H9 (cell line): Measurements from ENCODE around the gene PCCA. TPM values are rescaled to one million over a fixed set of nuclear protein-coding genes. Genes with fewer than 3 reads are reported as not detected.
A peak's percentile ranks its signal among the peaks of the same experiment; 100 is the strongest.
"Not testable (repeated sequence)": the region's sequence is repeated elsewhere in the genome, so short reads cannot be mapped to it uniquely, and the experiment has no call there.

ENCODE experiments used
- DNase-seq: peaks from one replicate; pipeline ENCODE4 v3.0.0-alpha.2; 2017
- H2AFZ ChIP-seq: one replicate; pipeline ENCODE4 v1.6.1; 2013; ENCODE audit warnings: mild to moderate bottlenecking, low read length, control low read depth, moderate library complexity
- H2AK5ac ChIP-seq: 2 replicates; pipeline ENCODE4 v1.6.1; 2013; ENCODE audit warnings: low read length, control low read depth, mixed read lengths; ENCODE audit not compliant: insufficient read length
- H2BK120ac ChIP-seq: one replicate; pipeline ENCODE4 v1.6.1; 2013; ENCODE audit warnings: low read depth, mild to moderate bottlenecking, low read length, control low read depth, inconsistent platforms; ENCODE audit not compliant: poor library complexity, severe bottlenecking
- H2BK12ac ChIP-seq: 2 replicates; pipeline ENCODE4 v1.6.1; 2013; ENCODE audit warnings: low read length, control low read depth, mixed read lengths, low read depth; ENCODE audit not compliant: insufficient read length
- H2BK15ac ChIP-seq: 2 replicates; pipeline ENCODE4 v1.6.1; 2013; ENCODE audit warnings: low read depth, low read length, control low read depth
- H2BK20ac ChIP-seq: one replicate; pipeline ENCODE4 v1.6.1; 2013; ENCODE audit warnings: low read depth, mild to moderate bottlenecking, low read length, control low read depth, inconsistent platforms; ENCODE audit not compliant: poor library complexity, severe bottlenecking
- H2BK5ac ChIP-seq: 2 replicates; pipeline ENCODE4 v1.6.1; 2013; ENCODE audit warnings: low read length, control low read depth, mixed read lengths; ENCODE audit not compliant: insufficient read length
- H3K14ac ChIP-seq: 2 replicates; pipeline ENCODE4 v1.6.1; 2013; ENCODE audit warnings: low read length, control low read depth; ENCODE audit not compliant: insufficient read depth
- H3K18ac ChIP-seq: 2 replicates; pipeline ENCODE4 v1.6.1; 2013; ENCODE audit warnings: low read depth, mild to moderate bottlenecking, mixed read lengths, low read length, control low read depth; ENCODE audit not compliant: insufficient read length
- H3K23ac ChIP-seq: 2 replicates; pipeline ENCODE4 v1.6.1; 2013; ENCODE audit warnings: low read length, control low read depth, mixed read lengths, low read depth; ENCODE audit not compliant: insufficient read length
- H3K23me2 ChIP-seq: 2 replicates; pipeline ENCODE4 v1.6.1; 2013; ENCODE audit warnings: low read depth, mild to moderate bottlenecking, mixed read lengths, low read length, control low read depth; ENCODE audit not compliant: insufficient read length, poor library complexity, severe bottlenecking
- H3K27ac ChIP-seq: 2 replicates; pipeline ENCODE4 v1.5.1; 2013; ENCODE audit warnings: low read length, control low read depth, mixed read lengths, low read depth; ENCODE audit not compliant: insufficient read length
- H3K27me3 ChIP-seq: 2 replicates; pipeline ENCODE4 v1.6.1; 2013; ENCODE audit warnings: low read length, control low read depth, inconsistent platforms; ENCODE audit not compliant: insufficient read depth
- H3K4ac ChIP-seq: 2 replicates; pipeline ENCODE4 v1.6.1; 2013; ENCODE audit warnings: low read depth, mild to moderate bottlenecking, control low read depth, inconsistent platforms, low read length, moderate library complexity
- H3K4me1 ChIP-seq: 2 replicates; pipeline ENCODE4 v1.6.1; 2013; ENCODE audit warnings: low read length, control low read depth, inconsistent platforms; ENCODE audit not compliant: insufficient read depth
- H3K4me2 ChIP-seq: 2 replicates; pipeline ENCODE4 v1.6.1; 2013; ENCODE audit warnings: low read length, control low read depth, mixed read lengths; ENCODE audit not compliant: insufficient read length, insufficient read depth
- H3K56ac ChIP-seq: 2 replicates; pipeline ENCODE4 v1.6.1; 2013; ENCODE audit warnings: low read depth, mild to moderate bottlenecking, mixed read lengths, low read length, control low read depth; ENCODE audit not compliant: insufficient read length
- H3K79me1 ChIP-seq: 2 replicates; pipeline ENCODE4 v1.6.1; 2013; ENCODE audit warnings: low read depth, mild to moderate bottlenecking, moderate library complexity, low read length, control low read depth, inconsistent platforms; ENCODE audit not compliant: insufficient read depth, poor library complexity, severe bottlenecking
- H3K79me2 ChIP-seq: 2 replicates; pipeline ENCODE4 v1.6.1; 2013; ENCODE audit warnings: low read length, control low read depth, inconsistent platforms; ENCODE audit not compliant: insufficient read depth
- H3K9ac ChIP-seq: 2 replicates; pipeline ENCODE4 v1.6.1; 2013; ENCODE audit warnings: low read length, control low read depth, mixed read lengths; ENCODE audit not compliant: insufficient read length; ENCODE audit errors: extremely low read depth
- H3K9me3 ChIP-seq: one replicate; pipeline ENCODE4 v1.6.1; 2013; ENCODE audit warnings: low read depth, low read length, inconsistent platforms; ENCODE audit not compliant: control insufficient read depth
- H3T11ph ChIP-seq: one replicate; pipeline ENCODE4 v1.6.1; 2013; ENCODE audit warnings: mild to moderate bottlenecking, low read length, control low read depth, inconsistent platforms
- H4K20me1 ChIP-seq: one replicate; pipeline ENCODE4 v1.6.1; 2013; ENCODE audit not compliant: control insufficient read depth, insufficient read length, insufficient read depth
- H4K5ac ChIP-seq: 2 replicates; pipeline ENCODE4 v1.6.1; 2013; ENCODE audit warnings: low read depth, mild to moderate bottlenecking, mixed read lengths, low read length, control low read depth; ENCODE audit not compliant: insufficient read length
- H4K8ac ChIP-seq: replicated peaks from 2 replicates; pipeline ENCODE4 v1.6.1; 2013; ENCODE audit warnings: low read length, control low read depth, mixed read lengths, low read depth; ENCODE audit not compliant: insufficient read length
- H4K91ac ChIP-seq: 2 replicates; pipeline ENCODE4 v1.6.1; 2013; ENCODE audit warnings: low read depth, mild to moderate bottlenecking, moderate library complexity, mixed read lengths, low read length, control low read depth; ENCODE audit not compliant: insufficient read length
- H3K27ac Mint-ChIP-seq, 3 experiments: 2 replicates in 2 of 3; 3 replicates in 1 of 3; pipeline ENCODE4 v1.8.0; 2020 to 2021; ENCODE audit warnings: mixed read lengths in 3 of 3, mild to moderate bottlenecking in 1 of 3, moderate library complexity in 1 of 3
- H3K27me3 Mint-ChIP-seq: 2 replicates; pipeline ENCODE4 v1.8.0; 2021; ENCODE audit warnings: low read depth, mild to moderate bottlenecking, moderate library complexity, mixed read lengths
- H3K36me3 Mint-ChIP-seq, 3 experiments: 2 replicates in 2 of 3; 3 replicates in 1 of 3; pipeline ENCODE4 v1.8.0; 2020 to 2021; ENCODE audit warnings: low read depth in 3 of 3, mixed read lengths in 3 of 3; ENCODE audit not compliant: insufficient read depth in 1 of 3
- H3K4me1 Mint-ChIP-seq, 2 experiments: 2 replicates each; pipeline ENCODE4 v1.8.0; 2020; ENCODE audit warnings: mixed read lengths in 2 of 2
- H3K4me3 Mint-ChIP-seq, 2 experiments: 2 replicates in 1 of 2; 3 replicates in 1 of 2; pipeline ENCODE4 v1.8.0; 2020 to 2021; ENCODE audit warnings: mild to moderate bottlenecking in 2 of 2, mixed read lengths in 2 of 2, moderate library complexity in 1 of 2
- H3K9me3 Mint-ChIP-seq, 2 experiments: 2 replicates in 1 of 2; 3 replicates in 1 of 2; pipeline ENCODE4 v1.8.0; 2020; ENCODE audit warnings: mild to moderate bottlenecking in 2 of 2, mixed read lengths in 2 of 2, moderate library complexity in 1 of 2
- CTCF ChIP-seq: fragments of 200-600 bp; sonication (generic); conservative IDR thresholded peaks from 3 replicates; pipeline ENCODE4 v1.8.0; 2021; ENCODE audit warnings: antibody characterized with exemption, mild to moderate bottlenecking
- WGBS: extraction: QIAGEN DNeasy Blood & Tissue Kit; methylation state at CpG from one replicate; pipeline ENCODE4 v1.1.7; 2013; ENCODE audit warnings: missing lambda C conversion rate, low lambda C conversion rate, mixed read lengths; ENCODE audit not compliant: insufficient read length; ENCODE audit errors: extremely low coverage; 5-methylcytosine and 5-hydroxymethylcytosine counted together
- total RNA-seq: library from RNA; stranded (reverse); gene quantifications from 2 replicates; pipeline ENCODE4 v1.2.1, GENCODE V29; 2021

The PCCA gene
- total RNA-seq, 1 experiment from 2014 or later, result 56.5 TPM

GRCh38 chr13:100173203-100173602 lies 84.3 kb downstream of the PCCA start:
- no peak overlapping the region for H4K8ac ChIP-seq
- no peaks in the 10 kb centered on the region for H3K27me3 ChIP-seq
- H3K23ac ChIP-seq, result no peak overlapping the region
- H3K18ac ChIP-seq, result no peak overlapping the region
- no peaks in the 10 kb centered on the region for H4K20me1 ChIP-seq
- no peak overlapping the region for H3T11ph ChIP-seq
- no peak overlapping the region for H3K14ac ChIP-seq
- Mint-ChIP-seq H3K27me3 (no peaks in the 10 kb centered on the region), H3K4me3 (no peak overlapping the region), H3K27ac (peak overlapping the region in 1 of 3 experiments; percentile 41; a peak in 1 of 7 replicates), H3K4me1 (peaks cover 45 to 47% of the 10 kb centered on the region in 2 experiments), H3K9me3 (peaks cover 11 to 12% of the 10 kb centered on the region in 2 experiments), H3K36me3 (peaks cover 15 to 18% (median 17%) of the 10 kb centered on the region in 3 experiments)
- no peak overlapping the region for H3K56ac ChIP-seq
- H3K9ac ChIP-seq, result no peak overlapping the region
- H3K4me1 ChIP-seq, result peaks cover 9% of the 10 kb centered on the region
- no peak overlapping the region for H2AK5ac ChIP-seq
- H2BK5ac ChIP-seq, result no peak overlapping the region
- no peak for DNase-seq
- H3K4me2 ChIP-seq, result no peak overlapping the region
- H2BK15ac ChIP-seq, result no peak overlapping the region
- no peak overlapping the region for H3K4ac ChIP-seq
- no peaks in the 10 kb centered on the region for H3K79me2 ChIP-seq
- H2BK120ac ChIP-seq, result no peak overlapping the region
- no peak for TF ChIP-seq CTCF
- H4K5ac ChIP-seq, result no peak overlapping the region
- WGBS, result no CpG with 5 or more reads among the region's 5 CpGs
- H3K27ac ChIP-seq, result no peak overlapping the region
- no peaks in the 10 kb centered on the region for H3K23me2 ChIP-seq
- H4K91ac ChIP-seq, result no peak overlapping the region
- H3K79me1 ChIP-seq, result no peaks in the 10 kb centered on the region
- no peak overlapping the region for H2BK12ac ChIP-seq
- no peaks in the 10 kb centered on the region for H3K9me3 ChIP-seq
- H2BK20ac ChIP-seq, result no peak overlapping the region
- H2AFZ ChIP-seq, result no peak overlapping the region

- no CpG with 5 or more reads among the region's 4 CpGs for WGBS
- not testable (repeated sequence) for H3K9ac ChIP-seq, H2AFZ ChIP-seq, H3K79me2 ChIP-seq, H3K4me2 ChIP-seq, H3K23ac ChIP-seq, H3K27ac ChIP-seq, H4K20me1 ChIP-seq, H3K4me3 Mint-ChIP-seq, H3K23me2 ChIP-seq, H2BK15ac ChIP-seq, H4K5ac ChIP-seq, H2AK5ac ChIP-seq, H3K79me1 ChIP-seq, H2BK5ac ChIP-seq, H3K27me3 Mint-ChIP-seq, H4K8ac ChIP-seq, H3K27me3 ChIP-seq, H3T11ph ChIP-seq, H3K4me1 ChIP-seq, H2BK120ac ChIP-seq, H2BK12ac ChIP-seq, H3K14ac ChIP-seq, H3K18ac ChIP-seq, H4K91ac ChIP-seq, DNase-seq, H3K27ac Mint-ChIP-seq, H3K4ac ChIP-seq, H2BK20ac ChIP-seq, H3K9me3 ChIP-seq, H3K56ac ChIP-seq
- H3K4me1 Mint-ChIP-seq, result peaks cover 46 to 48% of the 10 kb centered on the region in 2 experiments
- H3K9me3 Mint-ChIP-seq, result peaks cover 11 to 12% of the 10 kb centered on the region in 2 experiments
- H3K36me3 Mint-ChIP-seq, result peaks cover 15 to 18% (median 17%) of the 10 kb centered on the region in 3 experiments
These were observed 85.6 kb downstream of the PCCA start for GRCh38 chr13:100174455-100174854.
